ENCODE results near the gene OTUD3.

- no peak for TF ChIP-seq EZH2 (IDR thresholded peaks at IDR 0.05; ENCODE audit: low read depth)
- TF ChIP-seq CTCF (conservative IDR thresholded peaks at IDR 0.05): no peak
These were observed 46.6 kb upstream of the OTUD3 start for GRCh38 chr1:19835578-19835977.

Data from PC-9 (cell line).